Measurements from ENCODE around the gene CREB3L2. TPM values are rescaled to one million over a fixed set of nuclear protein-coding genes. Genes with fewer than 3 reads are reported as not detected.
"Not testable (repeated sequence)": the region's sequence is repeated elsewhere in the genome, so short reads cannot be mapped to it uniquely, and the experiment has no call there.

Gene CREB3L2, protein sequence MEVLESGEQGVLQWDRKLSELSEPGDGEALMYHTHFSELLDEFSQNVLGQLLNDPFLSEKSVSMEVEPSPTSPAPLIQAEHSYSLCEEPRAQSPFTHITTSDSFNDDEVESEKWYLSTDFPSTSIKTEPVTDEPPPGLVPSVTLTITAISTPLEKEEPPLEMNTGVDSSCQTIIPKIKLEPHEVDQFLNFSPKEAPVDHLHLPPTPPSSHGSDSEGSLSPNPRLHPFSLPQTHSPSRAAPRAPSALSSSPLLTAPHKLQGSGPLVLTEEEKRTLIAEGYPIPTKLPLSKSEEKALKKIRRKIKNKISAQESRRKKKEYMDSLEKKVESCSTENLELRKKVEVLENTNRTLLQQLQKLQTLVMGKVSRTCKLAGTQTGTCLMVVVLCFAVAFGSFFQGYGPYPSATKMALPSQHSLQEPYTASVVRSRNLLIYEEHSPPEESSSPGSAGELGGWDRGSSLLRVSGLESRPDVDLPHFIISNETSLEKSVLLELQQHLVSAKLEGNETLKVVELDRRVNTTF
- 61.6 and 61.8 TPM in 2 replicates for total RNA-seq

DNA sequence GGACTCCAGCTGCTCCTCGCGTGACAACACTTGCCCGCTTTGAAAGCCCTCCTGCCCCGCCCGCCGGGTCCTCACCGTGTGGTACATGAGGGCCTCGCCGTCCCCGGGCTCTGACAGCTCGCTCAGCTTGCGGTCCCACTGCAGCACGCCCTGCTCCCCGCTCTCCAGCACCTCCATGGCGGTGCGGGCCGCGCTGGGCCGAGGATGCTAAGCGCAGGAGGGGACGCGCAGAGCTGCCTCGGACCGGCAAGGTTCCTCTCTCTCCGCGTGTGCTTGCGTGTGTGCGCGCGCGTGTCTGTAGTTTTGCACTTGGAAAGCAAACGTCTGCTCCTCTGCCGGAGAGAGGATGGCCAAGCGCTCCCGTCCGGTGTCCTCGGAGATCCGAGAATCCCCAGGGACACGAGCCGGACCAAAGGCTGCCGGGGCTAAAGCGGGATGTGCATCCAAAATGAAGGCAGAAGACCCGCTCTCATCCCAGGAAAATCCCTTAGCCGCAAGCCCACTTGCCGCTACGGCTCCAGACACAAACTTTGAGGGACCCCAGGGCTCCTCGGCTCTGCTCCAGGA lies at the start of gene CREB3L2:
CREB3L2 (minus strand) TSS at position 558 of the 567 bp plus-strand sequence; CDS start at position 177, 381 bp downstream.
- Mint-ChIP-seq H3K27me3 (ENCODE audit: insufficient read depth) (no peaks in the 10 kb centered on the region), H3K4me1 (ENCODE audit: low read depth) (peaks cover 44% of the 10 kb centered on the region), H3K36me3 (ENCODE audit: low read depth) (peaks cover 19% of the 10 kb centered on the region), H3K4me3 (peak within 1 kb of the TSS; percentile 94), H3K27ac (peak within 1 kb of the TSS; percentile 92), H3K9me3 (no peaks in the 10 kb centered on the region)
- DNase-seq (ENCODE audit: low spot score), result peak; percentile 58
- intact Hi-C loops (cut with micrococcal nuclease), result loop anchor here (1.0 to 10.0 kb wide), 8 partner anchors 8 to 1339 kb away; no protein-coding TSS in a partner anchor

DNA sequence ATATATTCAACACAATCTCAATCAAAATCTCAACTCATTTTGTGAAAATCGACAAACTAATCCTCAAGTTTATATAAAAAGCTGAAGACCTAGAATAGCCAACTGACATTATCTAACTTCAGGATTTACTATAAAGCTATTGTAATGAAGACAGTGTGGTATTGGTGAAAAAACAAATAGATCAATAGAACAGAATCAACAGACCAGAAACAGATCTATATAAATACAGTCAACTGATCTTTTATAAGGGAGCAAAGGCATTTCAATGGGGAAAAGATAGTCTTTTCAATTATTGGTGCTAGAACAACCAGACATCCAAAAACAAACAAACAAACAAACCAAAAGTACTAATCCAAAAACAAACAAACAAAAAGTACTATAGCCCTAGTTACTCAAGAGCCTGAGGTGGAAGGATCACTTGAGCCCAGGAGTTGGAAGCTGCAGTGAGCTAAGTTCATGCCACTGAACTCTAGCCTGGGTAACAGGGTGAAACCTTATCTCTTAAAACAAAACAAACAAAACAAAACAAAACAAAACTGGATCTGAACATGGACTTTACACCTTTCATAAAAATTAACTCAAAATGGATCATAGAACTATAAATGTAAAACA lies 47.7 kb upstream of the CREB3L2 start:
- peaks cover 11% of the 10 kb centered on the region for H3K9me3 Mint-ChIP-seq
- H3K27ac Mint-ChIP-seq, result no peak overlapping the region
- no peak overlapping the region for H3K4me3 Mint-ChIP-seq
- no peaks in the 10 kb centered on the region for H3K36me3 Mint-ChIP-seq (ENCODE audit: low read depth)
- H3K27me3 Mint-ChIP-seq (ENCODE audit: insufficient read depth), result peaks cover 3% of the 10 kb centered on the region
- intact Hi-C loops (cut with micrococcal nuclease), result no loop called here
- no peaks in the 10 kb centered on the region for H3K4me1 Mint-ChIP-seq (ENCODE audit: low read depth)
- DNase-seq (ENCODE audit: low spot score), result no peak

DNA sequence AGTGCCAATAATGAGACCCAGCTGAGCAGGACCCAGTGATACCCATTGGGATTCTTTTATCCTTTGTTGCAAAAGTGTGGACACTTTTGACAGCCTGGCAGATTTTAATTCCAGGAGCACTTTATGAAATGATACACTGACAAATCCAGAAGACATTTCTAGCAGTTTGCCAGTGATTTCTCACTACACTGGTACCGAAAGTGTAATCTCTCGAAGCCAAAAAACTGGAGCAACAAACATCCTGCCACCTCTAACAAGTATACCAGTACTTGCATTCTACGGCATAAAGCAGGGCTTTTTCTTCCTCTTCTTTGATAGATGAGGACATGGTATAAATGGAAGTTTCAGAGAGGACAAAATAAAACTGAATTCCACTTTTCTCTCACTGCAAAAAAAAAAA lies 46.0 kb upstream of the CREB3L2 start:
- H3K4me1 Mint-ChIP-seq (ENCODE audit: low read depth), result no peaks in the 10 kb centered on the region
- peaks cover 5% of the 10 kb centered on the region for H3K27me3 Mint-ChIP-seq (ENCODE audit: insufficient read depth)
- H3K27ac Mint-ChIP-seq, result no peak overlapping the region
- DNase-seq (ENCODE audit: low spot score), result no peak
- H3K9me3 Mint-ChIP-seq, result peaks cover 11% of the 10 kb centered on the region
- no peaks in the 10 kb centered on the region for H3K36me3 Mint-ChIP-seq (ENCODE audit: low read depth)
- no peak overlapping the region for H3K4me3 Mint-ChIP-seq
- intact Hi-C loops (cut with micrococcal nuclease), result no loop called here

GRCh38 chr7:138044897-138045296 lies 43.0 kb upstream of the CREB3L2 start:
- Mint-ChIP-seq H3K4me1 (ENCODE audit: low read depth) (no peaks in the 10 kb centered on the region), H3K9me3 (no peaks in the 10 kb centered on the region), H3K27ac (no peak overlapping the region), H3K27me3 (ENCODE audit: insufficient read depth) (peaks cover 9% of the 10 kb centered on the region), H3K36me3 (ENCODE audit: low read depth) (no peaks in the 10 kb centered on the region), H3K4me3 (no peak overlapping the region)
- DNase-seq (ENCODE audit: low spot score), result no peak
- intact Hi-C loops (cut with micrococcal nuclease), result no loop called here

- H3K27me3 Mint-ChIP-seq (ENCODE audit: insufficient read depth), result peaks cover 15% of the 10 kb centered on the region
- H3K9me3 Mint-ChIP-seq, result peaks cover 19% of the 10 kb centered on the region
- H3K27ac Mint-ChIP-seq; H3K36me3 Mint-ChIP-seq (ENCODE audit: low read depth); H3K4me1 Mint-ChIP-seq (ENCODE audit: low read depth); DNase-seq (ENCODE audit: low spot score); intact Hi-C loops (cut with micrococcal nuclease); H3K4me3 Mint-ChIP-seq: not testable (repeated sequence)
These were observed 38.2 kb upstream of the CREB3L2 start for GRCh38 chr7:138040063-138040462.

GRCh38 chr7:138036135-138036534 lies 34.2 kb upstream of the CREB3L2 start:
- DNase-seq (ENCODE audit: low spot score), result no peak
- intact Hi-C loops (cut with micrococcal nuclease), result no loop called here
- H3K9me3 Mint-ChIP-seq, result peaks cover 25% of the 10 kb centered on the region
- peaks cover 2% of the 10 kb centered on the region for H3K36me3 Mint-ChIP-seq (ENCODE audit: low read depth)
- H3K27ac Mint-ChIP-seq, result no peak overlapping the region
- no peak overlapping the region for H3K4me3 Mint-ChIP-seq
- peaks cover 12% of the 10 kb centered on the region for H3K27me3 Mint-ChIP-seq (ENCODE audit: insufficient read depth)
- H3K4me1 Mint-ChIP-seq (ENCODE audit: low read depth), result no peaks in the 10 kb centered on the region

DNA sequence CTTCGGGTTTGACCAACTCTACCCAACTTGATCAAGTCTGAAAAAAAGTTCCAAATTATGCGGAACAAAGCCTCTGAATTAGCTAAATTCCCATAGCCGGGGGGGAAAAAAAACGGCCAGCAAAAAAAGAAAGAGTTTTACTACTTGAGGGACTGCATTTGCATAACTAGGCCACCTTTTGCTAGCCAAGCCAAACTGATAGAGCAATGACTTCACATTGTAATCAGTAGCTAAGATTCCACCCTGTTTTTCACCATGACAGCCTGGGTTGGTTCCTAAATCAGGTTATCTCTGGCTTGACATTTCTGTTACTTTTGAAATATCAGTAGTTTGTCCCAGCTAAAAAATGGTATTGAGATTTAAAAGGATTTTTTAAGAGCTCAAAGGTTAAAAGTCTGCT lies 31.4 kb upstream of the CREB3L2 start:
- peaks cover 6% of the 10 kb centered on the region for H3K27me3 Mint-ChIP-seq (ENCODE audit: insufficient read depth)
- DNase-seq (ENCODE audit: low spot score), result no peak
- H3K4me3 Mint-ChIP-seq, result no peak overlapping the region
- intact Hi-C loops (cut with micrococcal nuclease), result no loop called here
- peaks cover 14% of the 10 kb centered on the region for H3K9me3 Mint-ChIP-seq
- no peaks in the 10 kb centered on the region for H3K4me1 Mint-ChIP-seq (ENCODE audit: low read depth)
- peaks cover 2% of the 10 kb centered on the region for H3K36me3 Mint-ChIP-seq (ENCODE audit: low read depth)
- no peak overlapping the region for H3K27ac Mint-ChIP-seq

GRCh38 chr7:138032770-138033169 lies 30.9 kb upstream of the CREB3L2 start:
- H3K27ac Mint-ChIP-seq, result no peak overlapping the region
- intact Hi-C loops (cut with micrococcal nuclease), result no loop called here
- no peaks in the 10 kb centered on the region for H3K4me1 Mint-ChIP-seq (ENCODE audit: low read depth)
- peaks cover 2% of the 10 kb centered on the region for H3K36me3 Mint-ChIP-seq (ENCODE audit: low read depth)
- no peak for DNase-seq (ENCODE audit: low spot score)
- no peak overlapping the region for H3K4me3 Mint-ChIP-seq
- H3K9me3 Mint-ChIP-seq, result peaks cover 14% of the 10 kb centered on the region
- H3K27me3 Mint-ChIP-seq (ENCODE audit: insufficient read depth), result peaks cover 6% of the 10 kb centered on the region

DNA sequence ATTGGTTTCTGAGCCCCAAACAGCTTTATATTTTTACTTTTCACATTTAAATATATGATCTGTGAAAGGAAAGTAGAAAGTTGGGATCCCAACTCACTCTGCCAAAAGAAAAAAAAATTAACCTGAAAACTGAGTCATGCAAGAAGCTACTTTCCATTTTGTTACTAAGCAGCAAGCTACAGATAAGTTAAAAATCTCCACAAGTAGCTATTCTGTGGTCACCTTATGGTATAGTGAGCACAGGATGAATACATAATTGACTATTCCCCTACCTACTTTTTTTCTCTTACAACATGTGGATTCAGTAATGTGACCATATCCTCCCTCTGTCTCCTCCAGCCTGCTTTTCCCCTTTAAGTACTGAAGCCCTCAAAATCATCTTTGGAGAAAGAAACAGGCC lies 30.3 kb upstream of the CREB3L2 start:
- Mint-ChIP-seq H3K27ac (no peak overlapping the region), H3K9me3 (peaks cover 14% of the 10 kb centered on the region), H3K27me3 (ENCODE audit: insufficient read depth) (peaks cover 6% of the 10 kb centered on the region), H3K4me1 (ENCODE audit: low read depth) (no peaks in the 10 kb centered on the region), H3K4me3 (no peak overlapping the region), H3K36me3 (ENCODE audit: low read depth) (peaks cover 2% of the 10 kb centered on the region)
- intact Hi-C loops (cut with micrococcal nuclease), result no loop called here
- no peak for DNase-seq (ENCODE audit: low spot score)

DNA sequence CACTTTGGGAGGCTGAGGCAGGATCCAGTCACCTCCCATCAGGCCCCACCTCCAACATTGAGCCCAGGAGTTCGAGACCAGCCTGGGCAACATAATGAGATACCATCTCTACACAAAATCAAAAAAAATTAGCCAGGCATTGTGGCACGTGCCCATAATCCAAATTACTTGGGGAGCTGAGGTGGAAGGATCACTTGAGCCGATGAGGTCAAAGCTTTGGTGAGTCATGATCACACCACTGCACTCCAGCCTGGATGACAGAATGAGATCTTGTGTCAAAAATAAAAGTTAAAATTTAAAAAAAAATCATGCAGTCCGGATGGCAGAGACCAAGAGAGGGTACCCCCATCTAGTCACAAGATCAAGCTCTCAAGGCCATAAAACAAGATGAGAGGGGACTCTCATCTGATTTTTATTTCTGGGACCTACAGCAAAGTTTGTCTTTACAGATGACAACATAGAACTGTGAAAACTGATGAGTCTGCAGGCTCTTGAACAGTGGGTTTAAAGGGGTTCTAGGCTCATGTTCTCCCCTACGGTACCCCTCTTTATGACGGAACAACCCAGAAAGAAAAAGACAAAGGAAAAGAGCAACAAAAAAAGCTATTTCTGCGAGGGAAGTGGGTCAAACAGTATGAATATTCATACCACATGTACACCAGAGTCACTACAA lies 28.9 kb upstream of the CREB3L2 start:
- DNase-seq (ENCODE audit: low spot score), result no peak
- intact Hi-C loops (cut with micrococcal nuclease), result no loop called here
- H3K9me3 Mint-ChIP-seq, result peaks cover 8% of the 10 kb centered on the region
- no peak overlapping the region for H3K27ac Mint-ChIP-seq
- no peaks in the 10 kb centered on the region for H3K4me1 Mint-ChIP-seq (ENCODE audit: low read depth)
- H3K36me3 Mint-ChIP-seq (ENCODE audit: low read depth), result peaks cover 2% of the 10 kb centered on the region
- peaks cover 5% of the 10 kb centered on the region for H3K27me3 Mint-ChIP-seq (ENCODE audit: insufficient read depth)
- no peak overlapping the region for H3K4me3 Mint-ChIP-seq

DNA sequence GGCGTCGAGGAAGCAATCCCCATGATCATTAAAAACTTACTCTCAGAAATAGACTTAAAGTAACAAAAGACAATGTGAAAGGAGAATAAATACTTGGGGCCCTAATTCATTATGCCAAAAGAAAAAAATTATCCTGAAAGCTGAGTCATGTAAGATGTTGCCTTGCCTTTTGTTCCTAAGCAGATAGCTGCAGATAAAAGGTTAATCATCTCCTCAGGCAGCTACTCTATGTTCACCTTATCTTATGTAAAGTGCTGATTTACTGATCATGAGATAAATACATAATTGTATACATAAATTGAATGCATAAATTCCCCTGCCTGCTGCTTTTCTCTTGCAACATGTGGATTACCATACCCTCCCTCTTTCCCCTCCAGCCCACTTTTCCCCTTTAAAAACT lies 28.1 kb upstream of the CREB3L2 start:
- intact Hi-C loops (cut with micrococcal nuclease), result no loop called here

DNA sequence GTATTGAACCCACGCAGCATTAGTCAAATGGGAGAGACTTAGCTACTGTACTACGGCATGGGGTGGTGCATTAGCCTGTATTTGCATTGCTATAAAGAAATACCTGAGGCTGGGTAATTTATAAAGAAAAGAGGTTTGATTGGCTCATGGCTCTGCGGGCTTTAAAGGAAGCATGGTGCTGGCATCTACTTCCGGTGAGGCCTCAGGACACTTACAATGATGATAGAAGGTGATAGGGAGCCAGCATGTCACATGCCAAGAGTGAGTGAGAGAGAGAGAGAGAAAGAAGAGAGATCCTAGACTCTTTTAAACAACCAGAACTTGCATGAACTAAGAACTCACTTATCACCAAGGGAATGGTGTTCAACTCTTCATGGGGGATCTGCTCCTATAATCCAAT lies 27.2 kb upstream of the CREB3L2 start:
- Mint-ChIP-seq H3K27ac (no peak overlapping the region), H3K4me3 (no peak overlapping the region), H3K36me3 (ENCODE audit: low read depth) (no peaks in the 10 kb centered on the region), H3K27me3 (ENCODE audit: insufficient read depth) (peaks cover 5% of the 10 kb centered on the region), H3K9me3 (peaks cover 10% of the 10 kb centered on the region), H3K4me1 (ENCODE audit: low read depth) (peaks cover 3% of the 10 kb centered on the region)
- intact Hi-C loops (cut with micrococcal nuclease), result no loop called here
- DNase-seq (ENCODE audit: low spot score), result no peak

More for the DNA sequence above, 28.1 kb upstream of the CREB3L2 start:
- H3K36me3 Mint-ChIP-seq (ENCODE audit: low read depth), result peaks cover 2% of the 10 kb centered on the region
- H3K27ac Mint-ChIP-seq, result no peak overlapping the region
- H3K9me3 Mint-ChIP-seq, result peaks cover 13% of the 10 kb centered on the region
- peaks cover 5% of the 10 kb centered on the region for H3K27me3 Mint-ChIP-seq (ENCODE audit: insufficient read depth)
- no peaks in the 10 kb centered on the region for H3K4me1 Mint-ChIP-seq (ENCODE audit: low read depth)
- no peak overlapping the region for H3K4me3 Mint-ChIP-seq
- DNase-seq (ENCODE audit: low spot score), result no peak
